HG02840 (cell line): ENCODE results near the gene SPACA4.
"Not testable (repeated sequence)": the region's sequence is repeated elsewhere in the genome, so short reads cannot be mapped to it uniquely, and the experiment has no call there.

Experiments
- ATAC-seq: cut with Tn5 transposase; IDR thresholded peaks from one replicate; pipeline ENCODE4 v1.9.1; 2021; ENCODE audit warnings: mild to moderate bottlenecking, moderate library complexity, moderate number of reproducible peaks; ENCODE audit not compliant: unreplicated experiment, low FRiP score

SPACA4 gene

GRCh38 chr19:48606463-48607358 is at the start of gene SPACA4:
Gene SPACA4 (plus strand): TSS chr19:48606742. CDS start chr19:48606979, 237 bp downstream.
- ATAC-seq, result no peak

GRCh38 chr19:48556825-48557224 is 49.7 kb upstream of the SPACA4 start:
- ATAC-seq, result no peak

GRCh38 chr19:48558018-48558684 is 48.4 kb upstream of the SPACA4 start:
- no peak for ATAC-seq

GRCh38 chr19:48560095-48560530 is 46.4 kb upstream of the SPACA4 start:
- ATAC-seq, result no peak

GRCh38 chr19:48561412-48561811 is 45.1 kb upstream of the SPACA4 start:
- ATAC-seq, result no peak

- no peak for ATAC-seq
These were observed 41.5 kb upstream of the SPACA4 start for GRCh38 chr19:48565090-48565489.

GRCh38 chr19:48568345-48568886 is 38.1 kb upstream of the SPACA4 start:
- ATAC-seq, result no peak

- ATAC-seq, result no peak
These were observed 36.7 kb upstream of the SPACA4 start for GRCh38 chr19:48569814-48570213.

GRCh38 chr19:48571378-48572162 is 35.0 kb upstream of the SPACA4 start:
- no peak for ATAC-seq

- ATAC-seq, result no peak
These were observed 33.4 kb upstream of the SPACA4 start for GRCh38 chr19:48573163-48573505.

- no peak for ATAC-seq
These were observed 30.5 kb upstream of the SPACA4 start for GRCh38 chr19:48575931-48576622.

- ATAC-seq, result not testable (repeated sequence)
These were observed 28.6 kb upstream of the SPACA4 start for GRCh38 chr19:48577908-48578307.

- no peak for ATAC-seq
These were observed 27.7 kb upstream of the SPACA4 start for GRCh38 chr19:48578891-48579290.

GRCh38 chr19:48582168-48582567 is 24.4 kb upstream of the SPACA4 start:
- no peak for ATAC-seq

GRCh38 chr19:48587387-48587786 is 19.2 kb upstream of the SPACA4 start:
- ATAC-seq, result no peak

GRCh38 chr19:48588670-48589401 is 17.7 kb upstream of the SPACA4 start:
- no peak for ATAC-seq

- ATAC-seq, result no peak
These were observed 15.5 kb upstream of the SPACA4 start for GRCh38 chr19:48591021-48591420.

GRCh38 chr19:48595171-48595570 is 11.4 kb upstream of the SPACA4 start:
- no peak for ATAC-seq

GRCh38 chr19:48595833-48596232 is 10.7 kb upstream of the SPACA4 start:
- no peak for ATAC-seq
